A673 (cell line): ENCODE results near the gene PLXDC2. TPM values are rescaled to one million over a fixed set of nuclear protein-coding genes. Genes with fewer than 3 reads are reported as not detected.

Experiments
- BruUV-seq: library from RNA; stranded (reverse); fragments of 400-500 nt; replicated peaks from 2 replicates; lab custom pipeline; 2021; lab: Mats Ljungman, UMichigan
- CTCF ChIA-PET: fragments of 300-600 bp; sonication (Branson Sonifier 250); formaldehyde crosslinking; loops from one replicate; lab custom pipeline; 2022; ENCODE audit warnings: antibody characterized with exemption; lab: Charles Lee
- POLR2A ChIA-PET: fragments of 300-600 bp; sonication (Branson Sonifier 250); formaldehyde crosslinking; loops from one replicate; lab custom pipeline; 2022; ENCODE audit warnings: antibody characterized with exemption; ENCODE audit not compliant: low non-redundant PET; lab: Charles Lee
- DNase-seq: peaks from one replicate; pipeline ENCODE4 v3.0.0-alpha.2; 2015; ENCODE audit warnings: low spot score
- H3K27ac ChIP-seq: fragments of 200-600 bp; sonication (generic); 2 replicates; pipeline ENCODE4 v1.5.1; 2016; ENCODE audit warnings: mixed run types, low read depth, mild to moderate bottlenecking, mixed read lengths, antibody characterized with exemption, low read length; ENCODE audit not compliant: poor library complexity, severe bottlenecking
- H3K27me3 ChIP-seq: fragments of 200-600 bp; sonication (generic); replicated peaks from 2 replicates; pipeline ENCODE4 v1.6.1; 2017; ENCODE audit warnings: mixed run types, low read depth, mild to moderate bottlenecking, mixed read lengths, antibody characterized with exemption, low read length; ENCODE audit not compliant: insufficient read depth, poor library complexity
- H3K36me3 ChIP-seq: fragments of 200-600 bp; sonication (generic); 2 replicates; pipeline ENCODE4 v1.6.1; 2016; ENCODE audit warnings: mixed run types, mild to moderate bottlenecking, mixed read lengths, antibody characterized with exemption, low read length; ENCODE audit not compliant: insufficient read depth, poor library complexity, severe bottlenecking
- H3K4me1 ChIP-seq: fragments of 200-600 bp; sonication (generic); 2 replicates; pipeline ENCODE4 v1.6.1; 2017; ENCODE audit warnings: mixed run types, mild to moderate bottlenecking, mixed read lengths, antibody characterized with exemption, low read length; ENCODE audit not compliant: insufficient read depth, poor library complexity, severe bottlenecking
- H3K4me3 ChIP-seq: fragments of 200-600 bp; sonication (generic); 2 replicates; pipeline ENCODE4 v1.5.1; 2016; ENCODE audit warnings: low read depth, mixed run types, mild to moderate bottlenecking, mixed read lengths, low read length; ENCODE audit not compliant: poor library complexity, severe bottlenecking
- H3K9me3 ChIP-seq: fragments of 200-600 bp; sonication (generic); 2 replicates; pipeline ENCODE4 v1.6.1; 2016; ENCODE audit warnings: mixed run types, low read depth, mild to moderate bottlenecking, mixed read lengths, antibody characterized with exemption, low read length; ENCODE audit not compliant: poor library complexity, severe bottlenecking
- CTCF ChIP-seq: fragments of 300-800, 200-600 bp; sonication (generic); conservative IDR thresholded peaks from 2 replicates; pipeline ENCODE4 v1.5.1; 2017; ENCODE audit warnings: low read depth, mild to moderate bottlenecking, antibody characterized with exemption, low read length, moderate library complexity, mixed read lengths
- EZH2 ChIP-seq: fragments of 200-600 bp; sonication (generic); IDR thresholded peaks from 2 replicates; pipeline ENCODE4 v1.6.1; 2017; ENCODE audit warnings: borderline replicate concordance, low read depth, mild to moderate bottlenecking, mixed read lengths, antibody characterized with exemption, low read length; ENCODE audit not compliant: poor library complexity, severe bottlenecking
- intact Hi-C: fragments of 100-400 bp; cut with micrococcal nuclease; formaldehyde crosslinking; loops from one replicate; pipeline ENCODE4 v1.10.0; 2022; ENCODE audit not compliant: unreplicated experiment
- total RNA-seq: library from RNA; stranded (reverse); gene quantifications from 2 replicates; pipeline ENCODE4 v1.2.3, GENCODE V29; 2021

PLXDC2 gene
- total RNA-seq, 1 experiment from 2014 or later: 74.8 TPM

GRCh38 chr10:20234579-20234978, 418.3 kb downstream of the PLXDC2 start:
- CTCF ChIA-PET: no interaction called here
- Histone ChIP-seq H3K36me3 (no peaks in the 10 kb centered on the region), H3K9me3 (no peaks in the 10 kb centered on the region), H3K27ac (no peak overlapping the region), H3K4me3 (no peak overlapping the region), H3K27me3 (no peaks in the 10 kb centered on the region), H3K4me1 (peaks cover 44% of the 10 kb centered on the region)
- TF ChIP-seq EZH2 (no peak), CTCF (no peak)
- intact Hi-C loops: no loop called here
- no peak for DNase-seq
- no TSS peak for BruUV-seq
- POLR2A ChIA-PET: interaction anchor here (0.6 kb wide), 1 partner anchor 15 kb away, joined by 4 read pairs; no protein-coding TSS in a partner anchor

- POLR2A ChIA-PET: no interaction called here
- no peaks in the 10 kb centered on the region for H3K9me3 ChIP-seq
Observed at GRCh38 chr10:20237091-20237570, 420.9 kb downstream of the PLXDC2 start.

GRCh38 chr10:20237586-20237985, 421.4 kb downstream of the PLXDC2 start:
- no peak overlapping the region for H3K4me3 ChIP-seq
- peaks cover 27% of the 10 kb centered on the region for H3K4me1 ChIP-seq
- ChIA-PET POLR2A (no interaction called here), CTCF (no interaction called here)
- intact Hi-C loops: no loop called here
- no TSS peak for BruUV-seq
- H3K36me3 ChIP-seq: no peaks in the 10 kb centered on the region
- no peak for TF ChIP-seq CTCF
- TF ChIP-seq EZH2: no peak
- no peak overlapping the region for H3K27ac ChIP-seq
- H3K9me3 ChIP-seq: no peaks in the 10 kb centered on the region
- H3K27me3 ChIP-seq: no peaks in the 10 kb centered on the region
- DNase-seq: no peak

More at GRCh38 chr10:20237091-20237570, 420.9 kb downstream of the PLXDC2 start:
- H3K4me1 ChIP-seq: peaks cover 32% of the 10 kb centered on the region
- H3K4me3 ChIP-seq: no peak overlapping the region
- no peaks in the 10 kb centered on the region for H3K36me3 ChIP-seq
- DNase-seq: peak; percentile 10
- CTCF ChIA-PET: no interaction called here
- H3K27ac ChIP-seq: no peak overlapping the region
- no TSS peak for BruUV-seq
- intact Hi-C loops: no loop called here
- TF ChIP-seq EZH2 (no peak), CTCF (no peak)
- H3K27me3 ChIP-seq: no peaks in the 10 kb centered on the region
